ENCODE measurements around the gene DNAJB5. TPM values are rescaled to one million over a fixed set of nuclear protein-coding genes. Genes with fewer than 3 reads are reported as not detected.

Gene DNAJB5
- total and polyA plus RNA-seq, 9 donors, result 5.7 to 23.0 (median 11.8) TPM

GRCh38 chr9:35042081-35042604, 52.6 kb downstream of the DNAJB5 start:
- Histone ChIP-seq H3K36me3 (no peaks in the 10 kb centered on the region), H3K4me3 (no peak overlapping the region), H3K27ac (no peak overlapping the region), H3K4me1 (ENCODE audit: insufficient read depth) (peaks cover 8% of the 10 kb centered on the region), H3K27me3 (no peaks in the 10 kb centered on the region), H3K9me3 (no peaks in the 10 kb centered on the region)
- intact Hi-C loops (cut with DNase I), result no loop called here
- no peak for DNase-seq
- 90 to 94% (median 91%) methylated on average over 3 of the region's 3 CpGs for WGBS, 3 donors
- TF ChIP-seq CTCF (IDR thresholded peaks at IDR 0.05), result no peak
- TF ChIP-seq POLR2A (IDR thresholded peaks at IDR 0.05), result no peak
- TF ChIP-seq EP300 (IDR thresholded peaks at IDR 0.05), result no peak

- intact Hi-C loops (cut with DNase I), result no loop called here
- Histone ChIP-seq H3K4me3 (no peak overlapping the region), H3K9me3 (no peaks in the 10 kb centered on the region), H3K36me3 (no peaks in the 10 kb centered on the region), H3K27ac (no peak overlapping the region), H3K27me3 (no peaks in the 10 kb centered on the region), H3K4me1 (ENCODE audit: insufficient read depth) (peaks cover 8% of the 10 kb centered on the region)
- DNase-seq, result no peak
- TF ChIP-seq CTCF (IDR thresholded peaks at IDR 0.05), result no peak
- TF ChIP-seq EP300 (IDR thresholded peaks at IDR 0.05), result no peak
- no peak for TF ChIP-seq POLR2A (IDR thresholded peaks at IDR 0.05)
- 94 to 98% (median 94%) methylated on average over 6 of the region's 6 CpGs for WGBS, 3 donors
Measured at GRCh38 chr9:35042891-35043545, 53.5 kb downstream of the DNAJB5 start.

GRCh38 chr9:35044071-35044470, 54.5 kb downstream of the DNAJB5 start:
- DNase-seq, result no peak
- H3K27ac ChIP-seq, result no peak overlapping the region
- 36 to 54% (median 47%) methylated on average over 3 of the region's 3 CpGs for WGBS, 3 donors
- H3K4me1 ChIP-seq (ENCODE audit: insufficient read depth), result peaks cover 8% of the 10 kb centered on the region
- intact Hi-C loops (cut with DNase I), result no loop called here
- H3K27me3 ChIP-seq, result no peaks in the 10 kb centered on the region
- H3K36me3 ChIP-seq, result no peaks in the 10 kb centered on the region
- no peak for TF ChIP-seq CTCF (IDR thresholded peaks at IDR 0.05)
- no peak for TF ChIP-seq EP300 (IDR thresholded peaks at IDR 0.05)
- TF ChIP-seq POLR2A (IDR thresholded peaks at IDR 0.05), result no peak
- no peak overlapping the region for H3K4me3 ChIP-seq
- no peaks in the 10 kb centered on the region for H3K9me3 ChIP-seq

Other genes starting within 250 kb of the DNAJB5 start
- 1 to 10 TPM in 1 of 7 donors, under 1 TPM in 5, not detected in 1; 0.20 to 1.0 (median 0.45) TPM for gene PHF24, start 31.5 kb upstream of the DNAJB5 start, total RNA-seq
- under 1 TPM; 0.10 to 0.42 TPM for gene PHF24, start 31.5 kb upstream of the DNAJB5 start, polyA plus RNA-seq
- gene VCP, start 82.9 kb downstream of the DNAJB5 start, total RNA-seq, result 100 to 1,000 TPM in 6 of 7 donors, 10 to 100 TPM in 1; 78.0 to 178 (median 149) TPM
- gene VCP, start 82.9 kb downstream of the DNAJB5 start, polyA plus RNA-seq, result 100 to 1,000 TPM in 1 of 2 donors, 10 to 100 TPM in 1; 91.6 to 276 TPM
- gene FANCG, start 90.2 kb downstream of the DNAJB5 start, total RNA-seq, result 10 to 100 TPM in 5 of 7 donors, 1 to 10 TPM in 2; 6.7 to 17.2 (median 12.4) TPM
- gene FANCG, start 90.2 kb downstream of the DNAJB5 start, polyA plus RNA-seq, result 10 to 100 TPM; 10.8 to 26.1 TPM
- 10 to 100 TPM; 12.9 to 22.8 (median 19.6) TPM for gene PIGO, start 106.8 kb downstream of the DNAJB5 start, total RNA-seq
- gene PIGO, start 106.8 kb downstream of the DNAJB5 start, polyA plus RNA-seq, result 10 to 100 TPM; 13.1 to 20.4 TPM
- 10 to 100 TPM; 70.8 to 97.7 (median 84.1) TPM for gene STOML2, start 113.4 kb downstream of the DNAJB5 start, total RNA-seq
- 10 to 100 TPM; 70.1 to 81.5 TPM for gene STOML2, start 113.4 kb downstream of the DNAJB5 start, polyA plus RNA-seq
- 1 to 10 TPM; 2.5 to 9.5 (median 6.9) TPM for gene ATOSB, start 126.1 kb downstream of the DNAJB5 start, total RNA-seq
- gene ATOSB, start 126.1 kb downstream of the DNAJB5 start, polyA plus RNA-seq, result 10 to 100 TPM in 1 of 2 donors, 1 to 10 TPM in 1; 7.1 to 12.2 TPM
- 10 to 100 TPM in 6 of 7 donors, 1 to 10 TPM in 1; 8.0 to 22.2 (median 16.6) TPM for gene UNC13B, start 172.3 kb downstream of the DNAJB5 start, total RNA-seq
- 10 to 100 TPM in 1 of 2 donors, 1 to 10 TPM in 1; 5.7 to 30.2 TPM for gene UNC13B, start 172.3 kb downstream of the DNAJB5 start, polyA plus RNA-seq